GM21515 (cell line): ENCODE results near the gene PI4KB.
"Not testable (repeated sequence)": the region's sequence is repeated elsewhere in the genome, so short reads cannot be mapped to it uniquely, and the experiment has no call there.

ENCODE experiments used
- ATAC-seq: cut with Tn5 transposase; IDR thresholded peaks from one replicate; pipeline ENCODE4 v1.9.1; 2021; ENCODE audit not compliant: unreplicated experiment

PI4KB gene

DNA sequence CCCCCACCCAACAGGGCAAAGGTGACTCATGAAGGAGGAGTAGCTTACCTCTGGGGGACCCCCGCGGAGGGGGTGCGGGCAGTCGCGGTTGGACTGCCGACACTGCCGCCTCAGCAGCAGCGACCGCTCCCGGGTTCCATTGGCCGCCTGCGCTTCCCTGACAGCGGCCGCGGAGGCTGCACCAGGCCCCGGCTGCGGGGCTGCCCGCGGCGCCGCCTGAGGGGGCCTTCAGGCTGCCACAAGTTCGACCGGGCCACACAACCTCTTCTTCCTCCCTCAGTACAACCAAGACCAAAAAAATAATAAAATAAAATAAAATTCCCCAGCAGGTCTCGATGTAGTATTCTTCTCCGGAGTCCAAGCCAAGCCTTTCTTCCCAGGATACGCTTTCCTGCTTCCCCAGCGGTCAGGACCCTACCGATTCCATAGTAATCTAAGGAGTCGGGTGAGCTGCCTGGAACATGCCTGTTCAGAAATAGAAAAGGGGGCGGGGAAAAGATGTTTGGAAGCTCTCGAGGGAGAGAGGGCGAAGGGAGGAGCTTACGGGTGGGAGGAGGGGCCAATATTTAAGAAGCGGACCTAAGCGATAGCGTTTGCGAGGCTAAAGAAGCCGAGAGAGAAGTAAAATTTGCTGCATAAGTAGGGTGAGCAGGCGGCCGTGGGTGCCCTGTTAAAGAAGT lies at the start of gene PI4KB:
Gene PI4KB, minus strand, starts transcription at position 194 of the 680 bp plus-strand sequence. CDS start 10,935 bp downstream, outside the sequence.
- ATAC-seq, result peak; percentile 74

DNA sequence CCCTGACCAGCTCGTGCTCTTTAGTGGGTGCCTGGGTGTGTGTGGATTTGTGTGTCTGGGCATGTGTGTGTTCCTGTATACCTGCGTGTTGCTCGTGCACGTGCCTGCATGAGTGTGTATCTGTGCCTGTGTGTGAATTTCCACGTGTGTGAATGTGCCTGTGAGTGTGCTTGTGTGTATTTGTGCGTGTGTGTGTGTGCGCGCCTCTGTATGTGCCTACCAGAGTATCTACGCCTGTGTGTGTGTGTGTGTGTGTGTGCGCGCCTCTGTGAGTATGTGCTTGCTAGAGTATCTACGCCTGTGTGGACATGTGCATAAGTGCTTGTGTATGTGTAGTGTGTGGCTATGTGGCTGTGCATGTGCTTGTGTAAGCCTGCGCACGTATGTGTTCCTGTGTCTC lies 46.0 kb upstream of the PI4KB start:
- ATAC-seq, result no peak

- no peak for ATAC-seq
Measured at GRCh38 chr1:151372058-151372934, 45.1 kb upstream of the PI4KB start, which contains the start of gene SELENBP1. SELENBP1 (minus strand) TSS chr1:151372705; CDS start chr1:151372641, 64 bp downstream.

DNA sequence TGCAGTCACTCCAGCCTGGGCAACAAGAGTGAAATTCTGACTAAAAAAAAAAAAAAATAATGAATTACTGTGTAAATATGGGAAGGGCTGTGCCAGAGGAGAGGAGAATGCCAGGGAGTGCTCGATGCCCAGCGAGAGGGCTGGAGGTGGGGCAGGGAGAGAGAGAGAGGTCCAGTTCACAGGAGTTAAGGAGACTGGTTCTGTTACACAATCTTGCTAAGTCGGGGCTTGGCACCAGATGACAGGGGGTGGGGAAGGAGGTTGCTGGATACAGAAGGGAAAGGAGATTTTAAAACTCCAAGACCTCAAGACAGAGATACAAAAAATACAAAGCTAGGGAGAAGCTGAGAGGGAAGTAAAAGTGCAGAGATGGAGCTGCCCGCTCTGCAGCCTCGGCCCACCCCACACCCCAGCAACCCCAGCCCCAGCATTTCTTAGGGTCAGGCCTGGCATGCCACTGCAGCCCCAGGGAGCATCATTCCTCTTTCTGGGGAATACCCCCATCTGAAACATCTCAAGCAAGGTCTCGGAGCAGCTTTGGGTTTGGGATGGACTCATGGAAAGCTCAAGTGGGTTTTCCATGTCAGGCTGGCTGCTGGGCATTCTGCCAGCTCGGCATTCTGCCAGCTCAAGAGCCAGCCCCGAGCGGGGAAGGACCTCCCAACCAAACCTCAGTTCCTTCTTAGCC lies 44.3 kb upstream of the PI4KB start:
- no peak for ATAC-seq

DNA sequence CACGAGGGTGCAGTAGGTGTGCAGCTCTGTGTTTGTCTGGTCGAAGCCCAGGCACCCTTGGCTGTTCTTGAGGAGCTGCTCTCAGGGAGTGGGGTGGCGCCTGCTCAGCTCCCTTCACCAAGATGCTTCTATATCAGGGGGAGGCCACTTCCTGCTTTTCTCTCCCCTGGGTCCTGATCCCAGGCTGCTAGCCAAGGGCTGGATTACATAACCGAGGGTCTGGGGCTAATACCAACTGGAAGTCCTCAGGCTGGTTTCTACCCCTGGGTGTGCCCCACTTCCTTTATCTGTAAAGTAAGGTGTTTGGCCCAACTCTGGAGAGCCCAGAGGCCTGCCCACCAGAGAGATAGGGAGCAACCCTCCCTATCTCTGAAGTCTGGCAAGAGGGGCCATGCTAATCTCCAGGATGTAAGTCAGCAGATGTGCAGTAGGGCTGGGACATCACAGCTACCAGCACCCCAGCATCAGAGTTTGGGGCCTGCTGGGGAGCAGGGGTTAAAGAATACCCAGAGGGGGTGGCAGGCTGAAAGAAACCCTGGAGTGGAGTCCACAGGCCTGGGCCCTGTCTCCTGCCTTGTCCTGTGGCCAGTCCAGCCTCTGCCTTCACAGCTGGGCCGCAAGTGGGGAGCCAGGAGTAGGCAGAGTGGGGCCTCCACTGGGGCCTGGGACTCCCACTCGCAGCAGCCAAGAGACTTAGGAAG lies 43.1 kb upstream of the PI4KB start:
- no peak for ATAC-seq

DNA sequence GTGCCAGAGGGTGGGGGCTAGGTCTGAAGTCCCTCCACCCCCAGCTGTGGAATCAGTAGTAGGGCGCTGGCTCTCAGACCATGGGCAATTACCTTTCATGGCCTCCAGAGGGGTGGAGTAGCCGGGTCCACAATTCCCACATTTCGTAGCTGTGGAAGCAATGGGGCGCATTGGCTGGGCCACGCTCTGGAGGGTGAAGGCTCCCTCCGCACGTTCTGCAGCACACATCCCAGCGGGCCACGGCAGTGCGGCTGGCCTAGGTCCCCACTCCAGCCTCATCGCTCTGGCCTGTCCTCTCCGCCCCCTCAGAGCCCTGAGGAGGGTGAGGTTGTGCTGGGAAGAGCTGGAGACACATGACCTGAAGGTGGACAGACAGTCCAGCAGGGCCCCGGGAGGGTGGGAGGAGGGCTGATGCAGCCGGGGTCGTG lies 42.4 kb upstream of the PI4KB start:
- ATAC-seq, result no peak

GRCh38 chr1:151369302-151369610 lies 42.0 kb upstream of the PI4KB start:
- no peak for ATAC-seq

DNA sequence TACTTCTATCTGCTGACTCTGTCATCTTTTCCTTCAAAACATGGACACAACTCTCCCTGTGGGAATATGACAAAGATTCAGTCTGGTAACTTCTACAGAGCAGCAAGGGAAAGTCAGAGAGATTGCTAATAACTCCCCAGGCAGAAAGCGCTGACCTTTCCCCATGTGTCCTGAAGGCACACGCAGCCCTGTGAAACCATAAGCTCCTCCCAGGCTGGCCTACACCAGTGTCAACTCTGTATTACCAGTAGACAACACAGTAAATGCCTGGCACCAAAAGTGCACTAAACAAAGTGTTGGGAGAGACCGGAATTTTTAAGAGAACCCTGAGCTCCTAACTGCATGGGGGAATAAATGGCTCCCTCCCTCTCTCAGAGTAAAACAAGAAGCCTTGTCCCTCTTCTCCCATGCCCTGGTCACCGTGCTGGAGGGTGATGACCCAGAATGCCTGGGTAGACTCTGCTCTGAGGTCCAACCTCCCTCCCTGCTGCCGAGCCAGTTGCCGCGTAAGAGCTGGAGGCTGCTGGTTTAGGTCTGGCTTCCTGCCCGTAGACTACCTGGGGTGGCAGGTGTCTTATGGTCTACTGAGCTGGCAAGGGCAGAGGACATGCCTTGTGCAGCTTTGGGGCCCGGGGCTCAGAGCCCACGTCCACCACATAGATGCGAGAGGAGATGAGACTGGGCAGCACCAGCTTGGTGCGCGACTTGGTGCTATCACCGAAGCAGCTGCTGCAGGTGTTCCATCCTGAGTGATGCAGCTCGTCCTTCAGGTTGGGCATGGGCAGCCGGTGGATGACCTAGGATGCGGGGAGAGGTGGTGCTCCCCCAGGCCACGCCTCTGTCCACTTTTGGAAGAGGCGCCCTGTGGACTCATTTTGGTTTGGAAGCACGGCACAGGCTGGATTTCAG lies 41.4 kb upstream of the PI4KB start:
- no peak for ATAC-seq

GRCh38 chr1:151367658-151368392 lies 40.6 kb upstream of the PI4KB start:
- no peak for ATAC-seq

- no peak for ATAC-seq
Measured at GRCh38 chr1:151364996-151365395, 37.8 kb upstream of the PI4KB start.

GRCh38 chr1:151362308-151363155 lies 35.3 kb upstream of the PI4KB start:
- ATAC-seq, result no peak

DNA sequence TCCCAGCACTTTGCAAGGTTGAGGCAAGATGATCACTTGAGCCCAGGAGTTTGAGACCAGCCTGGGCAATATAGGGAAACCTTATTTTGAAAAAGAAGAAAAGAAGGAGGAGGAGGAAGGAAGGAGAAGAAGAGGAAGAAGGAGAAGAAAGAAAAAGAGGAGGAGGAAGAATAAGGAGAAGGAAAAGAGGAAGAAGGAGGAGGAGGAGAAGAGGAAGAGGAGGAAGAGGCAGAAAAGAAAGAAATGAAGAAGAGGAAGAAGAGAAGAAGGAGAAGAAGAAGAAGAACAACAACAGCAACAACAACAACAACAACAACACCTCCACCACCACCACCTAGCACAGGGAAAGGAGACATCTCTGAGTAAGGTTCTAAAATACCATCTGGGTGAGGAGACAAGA lies 34.7 kb upstream of the PI4KB start:
- ATAC-seq, result no peak

DNA sequence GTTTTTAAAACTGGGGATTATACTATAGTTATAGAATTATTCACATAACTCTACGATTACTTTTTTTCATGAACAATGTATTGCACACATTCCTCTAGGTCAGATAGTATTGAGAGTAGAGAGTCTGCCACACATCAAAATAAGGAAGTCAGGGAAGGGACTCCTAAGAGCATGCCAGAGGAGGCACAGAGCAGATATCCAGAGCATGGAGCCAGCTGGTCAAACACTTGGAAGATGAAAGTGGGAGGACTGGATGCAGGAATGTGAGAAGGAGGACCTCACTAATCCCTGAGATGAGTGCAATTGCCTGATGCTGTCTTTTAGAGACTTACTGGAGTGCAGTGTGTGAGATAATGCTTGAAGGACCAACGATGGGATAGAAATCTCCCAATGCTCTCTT lies 29.5 kb upstream of the PI4KB start:
- no peak for ATAC-seq

GRCh38 chr1:151352021-151352718 lies 25.0 kb upstream of the PI4KB start:
- no peak for ATAC-seq

DNA sequence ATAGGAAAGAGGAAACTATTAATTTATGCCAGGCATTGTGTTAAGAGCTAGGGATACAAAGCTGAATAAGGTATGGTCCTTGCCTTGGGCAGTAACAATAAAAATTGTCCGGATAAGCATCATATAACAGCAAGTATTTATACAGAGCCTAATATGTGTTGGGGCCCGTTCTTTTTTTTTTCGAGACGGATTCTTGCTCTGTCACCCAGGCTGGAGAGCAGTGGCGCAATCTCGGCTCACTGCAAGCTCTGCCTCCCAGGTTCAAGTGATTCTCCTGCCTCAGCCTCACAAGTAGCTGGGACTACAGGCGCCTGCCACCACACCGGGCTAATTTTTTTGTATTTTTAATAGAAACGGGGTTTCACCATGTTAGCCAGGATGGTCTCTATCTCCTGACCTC lies 23.1 kb upstream of the PI4KB start:
- ATAC-seq, result not testable (repeated sequence)

GRCh38 chr1:151347523-151348246 lies 20.5 kb upstream of the PI4KB start:
- no peak for ATAC-seq
